Osteoblast (primary cell): ENCODE measurements around the gene PCDH15. TPM values are rescaled to one million over a fixed set of nuclear protein-coding genes. Genes with fewer than 3 reads are reported as not detected.

Experiments
- DNase-seq: peaks from one replicate; pipeline ENCODE4 v3.0.0; 2011; ENCODE audit warnings: low spot score, mixed read lengths; ENCODE audit not compliant: insufficient read length; ENCODE audit errors: missing footprints
- H2AFZ ChIP-seq: 2 replicates; pipeline ENCODE4 v1.6.0; 2011; ENCODE audit warnings: mild to moderate bottlenecking, low read length
- H3K27ac ChIP-seq: 2 replicates; pipeline ENCODE4 v1.5.1; 2011; ENCODE audit warnings: mild to moderate bottlenecking, low read depth, low read length, moderate library complexity
- H3K27me3 ChIP-seq: 2 replicates; pipeline ENCODE4 v1.6.0; 2012; ENCODE audit warnings: mild to moderate bottlenecking, control low read depth, inconsistent platforms, low read length, moderate library complexity; ENCODE audit not compliant: insufficient read depth
- H3K36me3 ChIP-seq: 2 replicates; pipeline ENCODE4 v1.5.1; 2011; ENCODE audit warnings: mild to moderate bottlenecking, low read length, control low read depth, moderate library complexity; ENCODE audit not compliant: insufficient read depth
- H3K4me1 ChIP-seq: 2 replicates; pipeline ENCODE4 v1.5.1; 2011; ENCODE audit warnings: mild to moderate bottlenecking, low read length, control low read depth, moderate library complexity; ENCODE audit not compliant: insufficient read depth
- H3K4me2 ChIP-seq: 2 replicates; pipeline ENCODE4 v1.6.0; 2011; ENCODE audit warnings: mild to moderate bottlenecking, low read length; ENCODE audit not compliant: insufficient read depth
- H3K4me3 ChIP-seq: fragments of 200-600 bp; sonication (generic); 3 replicates; pipeline ENCODE4 v1.5.1; 2012; ENCODE audit warnings: mild to moderate bottlenecking, low read length, inconsistent platforms; ENCODE audit not compliant: insufficient read depth
- H3K79me2 ChIP-seq: 2 replicates; pipeline ENCODE4 v1.6.0; 2012; ENCODE audit warnings: mild to moderate bottlenecking, low read length, control low read depth, inconsistent platforms; ENCODE audit not compliant: insufficient read depth
- H3K9me3 ChIP-seq: 2 replicates; pipeline ENCODE4 v1.5.1; 2011; ENCODE audit warnings: low read depth, low read length, control low read depth
- H4K20me1 ChIP-seq: 2 replicates; pipeline ENCODE4 v1.6.0; 2012; ENCODE audit warnings: mild to moderate bottlenecking, low read length, control low read depth; ENCODE audit not compliant: insufficient read depth
- total RNA-seq: library from RNA; depleted of rRNA; stranded (reverse); fragments of >200 nt; gene quantifications from 2 replicates; pipeline ENCODE4 v1.2.3, GENCODE V29; 2012
- TF ChIP-seq, protein P1 (sequence below): IDR thresholded peaks from 2 replicates; pipeline ENCODE4 v1.5.1; 2011; ENCODE audit warnings: mild to moderate bottlenecking, low read depth, low read length, moderate library complexity; ENCODE audit errors: extremely low read depth

PCDH15 gene
- total RNA-seq, 1 donor: not detected

DNA sequence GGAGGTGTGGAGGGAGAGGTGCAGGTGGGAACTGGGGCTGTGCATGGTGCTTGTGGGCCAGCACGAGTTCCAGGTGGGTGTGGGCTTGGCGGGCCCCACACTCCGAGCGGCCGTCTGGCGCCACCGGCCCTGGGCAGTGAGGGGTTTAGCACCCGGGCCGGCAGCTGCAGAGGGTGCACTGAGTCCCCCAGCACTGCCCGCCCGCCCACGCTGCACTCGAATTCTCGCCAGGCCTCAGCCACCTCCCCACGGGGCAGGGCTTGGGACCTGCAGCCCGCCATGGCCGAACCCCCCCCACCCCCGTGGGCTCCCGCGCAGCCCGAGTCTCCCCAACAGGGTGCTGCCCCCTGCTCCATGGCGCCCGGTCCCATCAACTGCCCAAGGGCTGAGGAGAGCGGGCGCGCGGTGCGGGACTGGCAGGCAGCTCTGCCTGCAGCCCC is 810.2 kb downstream of the PCDH15 start:
- Histone ChIP-seq H3K36me3 (no peaks in the 10 kb centered on the region), H4K20me1 (no peaks in the 10 kb centered on the region), H2AFZ (no peak overlapping the region), H3K4me1 (no peaks in the 10 kb centered on the region), H3K27ac (no peak overlapping the region), H3K4me3 (no peak overlapping the region), H3K9me3 (no peaks in the 10 kb centered on the region), H3K79me2 (no peaks in the 10 kb centered on the region), H3K4me2 (no peak overlapping the region), H3K27me3 (no peaks in the 10 kb centered on the region)
- TF ChIP-seq, protein P1, sequence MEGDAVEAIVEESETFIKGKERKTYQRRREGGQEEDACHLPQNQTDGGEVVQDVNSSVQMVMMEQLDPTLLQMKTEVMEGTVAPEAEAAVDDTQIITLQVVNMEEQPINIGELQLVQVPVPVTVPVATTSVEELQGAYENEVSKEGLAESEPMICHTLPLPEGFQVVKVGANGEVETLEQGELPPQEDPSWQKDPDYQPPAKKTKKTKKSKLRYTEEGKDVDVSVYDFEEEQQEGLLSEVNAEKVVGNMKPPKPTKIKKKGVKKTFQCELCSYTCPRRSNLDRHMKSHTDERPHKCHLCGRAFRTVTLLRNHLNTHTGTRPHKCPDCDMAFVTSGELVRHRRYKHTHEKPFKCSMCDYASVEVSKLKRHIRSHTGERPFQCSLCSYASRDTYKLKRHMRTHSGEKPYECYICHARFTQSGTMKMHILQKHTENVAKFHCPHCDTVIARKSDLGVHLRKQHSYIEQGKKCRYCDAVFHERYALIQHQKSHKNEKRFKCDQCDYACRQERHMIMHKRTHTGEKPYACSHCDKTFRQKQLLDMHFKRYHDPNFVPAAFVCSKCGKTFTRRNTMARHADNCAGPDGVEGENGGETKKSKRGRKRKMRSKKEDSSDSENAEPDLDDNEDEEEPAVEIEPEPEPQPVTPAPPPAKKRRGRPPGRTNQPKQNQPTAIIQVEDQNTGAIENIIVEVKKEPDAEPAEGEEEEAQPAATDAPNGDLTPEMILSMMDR: no peak
- DNase-seq: no peak

DNA sequence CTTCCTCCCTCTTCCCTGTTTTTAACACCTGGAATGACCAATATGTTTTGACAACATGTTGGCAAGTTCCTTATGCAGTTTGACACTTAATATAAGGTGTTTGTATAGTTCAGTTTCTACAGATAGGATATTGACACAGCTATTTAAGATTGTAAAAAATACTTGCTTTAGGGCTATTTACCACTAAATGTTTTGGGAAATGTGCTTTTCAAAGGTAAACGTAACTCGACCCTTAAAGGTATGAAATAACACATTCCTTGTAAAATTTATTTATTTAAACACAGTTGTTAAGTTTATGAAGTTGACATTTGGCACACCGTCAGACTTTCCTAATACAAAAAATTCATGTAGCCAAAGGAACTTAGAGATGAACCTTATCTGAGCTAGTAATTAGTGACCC is 817.6 kb downstream of the PCDH15 start:
- Histone ChIP-seq H3K9me3 (no peaks in the 10 kb centered on the region), H3K27ac (no peak overlapping the region), H3K4me2 (no peak overlapping the region), H3K27me3 (no peaks in the 10 kb centered on the region), H2AFZ (no peak overlapping the region), H3K4me3 (no peak overlapping the region), H3K36me3 (no peaks in the 10 kb centered on the region), H3K79me2 (no peaks in the 10 kb centered on the region), H4K20me1 (no peaks in the 10 kb centered on the region), H3K4me1 (no peaks in the 10 kb centered on the region)
- no peak for DNase-seq
- TF ChIP-seq, protein P1: no peak

- Histone ChIP-seq H4K20me1 (no peaks in the 10 kb centered on the region), H3K27ac (no peak overlapping the region)
- DNase-seq: no peak
Measured at GRCh38 chr10:53980210-53980609, 820.8 kb downstream of the PCDH15 start.

DNA sequence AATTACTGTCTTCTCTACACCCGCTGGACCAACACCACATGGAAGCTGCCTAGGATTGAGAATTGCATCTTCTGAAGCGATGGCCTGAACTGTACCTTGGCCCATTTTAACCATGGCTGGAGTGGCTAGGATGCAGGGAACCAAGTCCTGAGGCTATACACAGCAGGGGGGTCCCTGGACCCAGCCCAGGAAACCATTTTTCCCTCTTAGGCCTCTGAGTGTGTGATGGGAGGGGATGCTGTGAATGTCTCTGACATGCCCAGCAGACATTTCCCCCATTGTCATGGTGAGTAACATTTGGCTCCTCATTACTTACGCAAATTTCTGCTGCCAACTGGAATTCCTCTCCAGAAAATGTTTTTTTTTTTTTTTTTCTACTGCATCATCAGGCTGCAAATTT is 822.7 kb downstream of the PCDH15 start:
- H4K20me1 ChIP-seq: no peaks in the 10 kb centered on the region
- no peaks in the 10 kb centered on the region for H3K27me3 ChIP-seq
- DNase-seq: no peak
- no peaks in the 10 kb centered on the region for H3K79me2 ChIP-seq
- no peaks in the 10 kb centered on the region for H3K4me1 ChIP-seq
- no peak overlapping the region for H3K4me3 ChIP-seq
- TF ChIP-seq, protein P1: no peak
- no peak overlapping the region for H2AFZ ChIP-seq
- H3K4me2 ChIP-seq: no peak overlapping the region
- H3K9me3 ChIP-seq: no peaks in the 10 kb centered on the region
- no peak overlapping the region for H3K27ac ChIP-seq
- no peaks in the 10 kb centered on the region for H3K36me3 ChIP-seq

More at GRCh38 chr10:53980210-53980609, 820.8 kb downstream of the PCDH15 start:
- no peaks in the 10 kb centered on the region for H3K9me3 ChIP-seq
- no peaks in the 10 kb centered on the region for H3K36me3 ChIP-seq
- no peak overlapping the region for H2AFZ ChIP-seq
- TF ChIP-seq, protein P1: no peak
- H3K4me3 ChIP-seq: no peak overlapping the region
- no peaks in the 10 kb centered on the region for H3K27me3 ChIP-seq
- no peaks in the 10 kb centered on the region for H3K4me1 ChIP-seq
- no peak overlapping the region for H3K4me2 ChIP-seq
- no peaks in the 10 kb centered on the region for H3K79me2 ChIP-seq
